Mononuclear cell (primary cell): ENCODE measurements around the gene BTBD18. TPM values are rescaled to one million over a fixed set of nuclear protein-coding genes. Genes with fewer than 3 reads are reported as not detected.
"Not testable (repeated sequence)": the region's sequence is repeated elsewhere in the genome, so short reads cannot be mapped to it uniquely, and the experiment has no call there.

Experiments used
- H3K27me3 ChIP-seq: 2 replicates; pipeline ENCODE4 v1.6.0; 2011; ENCODE audit warnings: low read length, control low read depth; ENCODE audit not compliant: insufficient read depth
- H3K4me1 ChIP-seq: 2 replicates; pipeline ENCODE4 v1.5.1; 2011; ENCODE audit warnings: mild to moderate bottlenecking, low read length, control low read depth; ENCODE audit not compliant: insufficient read depth
- H3K4me3 ChIP-seq: 2 replicates; pipeline ENCODE4 v1.5.1; 2011; ENCODE audit warnings: mild to moderate bottlenecking, low read length, moderate library complexity
- H3K9me3 ChIP-seq: 2 replicates; pipeline ENCODE4 v1.5.1; 2011; ENCODE audit warnings: low read depth, mild to moderate bottlenecking, control low read depth, low read length
- total RNA-seq: library from RNA; depleted of rRNA; stranded (reverse); fragments of >200 nt; gene quantifications from one replicate; pipeline ENCODE4 v1.2.3, GENCODE V29; 2012

Gene BTBD18
- total RNA-seq, 1 donor, result not detected

DNA sequence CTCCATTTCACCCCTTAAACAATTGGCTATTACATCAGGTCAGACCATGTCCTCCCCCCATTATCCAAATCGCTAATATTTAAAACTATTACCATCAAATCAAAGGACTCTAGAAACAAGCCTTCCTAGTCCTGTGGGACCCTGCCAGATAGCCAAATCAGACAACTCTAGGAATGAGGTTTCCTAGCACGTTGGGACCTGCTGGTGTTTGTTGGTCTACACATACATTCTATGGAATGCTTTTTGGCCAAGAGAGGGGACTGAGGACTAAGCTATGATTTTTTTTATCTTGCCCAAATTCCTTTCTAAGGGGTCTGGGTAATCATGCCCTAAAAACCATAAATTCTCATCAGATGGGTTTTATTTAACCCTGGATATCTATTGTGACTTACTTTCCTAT lies 24.4 kb downstream of the BTBD18 start:
- no peaks in the 10 kb centered on the region for H3K4me1 ChIP-seq
- H3K27me3 ChIP-seq, result no peaks in the 10 kb centered on the region
- no peak overlapping the region for H3K4me3 ChIP-seq
- H3K9me3 ChIP-seq, result no peaks in the 10 kb centered on the region

GRCh38 chr11:57716726-57717125 lies 34.9 kb downstream of the BTBD18 start:
- not testable (repeated sequence) for H3K9me3 ChIP-seq, H3K27me3 ChIP-seq, H3K4me3 ChIP-seq
- peaks cover 20% of the 10 kb centered on the region for H3K4me1 ChIP-seq

DNA sequence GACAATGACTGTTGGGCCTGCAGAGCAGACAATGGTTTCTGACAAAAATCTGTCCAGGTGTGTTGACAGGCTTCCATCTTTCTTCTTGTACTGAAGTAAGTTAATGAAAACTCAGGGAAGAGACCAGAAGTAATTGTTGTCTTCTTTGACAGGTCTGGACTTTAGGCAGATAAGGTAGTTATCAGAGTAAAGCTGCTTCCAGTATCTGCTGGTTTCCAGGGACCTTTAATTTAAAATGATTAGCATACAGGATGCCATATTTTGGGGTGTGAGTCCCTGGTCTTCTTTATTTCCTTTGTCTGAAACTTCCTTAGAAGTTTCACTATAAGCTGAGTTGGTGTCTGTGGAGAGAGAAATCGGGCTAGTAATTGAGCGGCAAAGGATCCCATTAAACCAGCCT lies 37.8 kb downstream of the BTBD18 start:
- no peak overlapping the region for H3K4me3 ChIP-seq
- peaks cover 34% of the 10 kb centered on the region for H3K4me1 ChIP-seq
- no peaks in the 10 kb centered on the region for H3K9me3 ChIP-seq
- H3K27me3 ChIP-seq, result no peaks in the 10 kb centered on the region

DNA sequence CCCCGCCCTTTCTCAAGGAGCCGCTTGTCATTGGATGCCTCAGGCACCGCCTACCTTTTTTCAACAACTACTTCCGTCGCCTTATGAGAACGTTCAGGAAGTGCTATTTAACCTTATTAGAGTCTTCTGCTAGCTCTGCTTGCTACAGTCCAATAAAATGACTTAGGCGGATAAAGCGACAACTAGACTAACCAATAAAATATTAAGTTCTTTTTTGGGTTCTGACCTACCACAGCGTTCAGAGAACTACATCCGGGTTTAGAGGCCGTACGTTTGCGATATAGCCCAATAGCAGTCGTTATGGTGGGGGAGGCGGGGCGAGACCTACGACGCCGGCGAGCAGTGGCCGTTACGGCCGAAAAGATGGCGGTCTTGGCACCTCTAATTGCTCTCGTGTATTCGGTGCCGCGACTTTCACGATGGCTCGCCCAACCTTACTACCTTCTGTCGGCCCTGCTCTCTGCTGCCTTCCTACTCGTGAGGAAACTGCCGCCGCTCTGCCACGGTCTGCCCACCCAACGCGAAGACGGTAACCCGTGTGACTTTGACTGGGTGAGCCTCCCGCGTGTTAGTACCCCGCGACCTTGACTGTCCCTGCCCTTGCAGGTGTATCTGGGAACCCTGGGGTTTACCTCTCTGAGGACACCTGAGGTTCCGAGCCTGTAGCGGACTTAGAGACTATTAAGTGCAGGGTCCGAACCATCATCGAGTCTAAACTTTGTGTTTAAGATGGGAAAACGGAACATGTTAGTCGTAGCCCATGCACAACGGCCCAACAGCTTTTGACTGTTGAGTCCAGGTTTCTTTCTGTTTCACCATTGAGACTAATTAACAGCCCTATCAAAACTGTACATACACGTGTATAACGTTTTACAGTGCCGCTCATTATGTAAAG lies 39.1 kb downstream of the BTBD18 start, which contains the start of gene TMX2:
TSS of gene TMX2 (plus strand) at position 338 of the 895 bp plus-strand sequence. CDS start at position 364, 26 bp downstream.
- H3K4me1 ChIP-seq, result peaks cover 34% of the 10 kb centered on the region
- H3K9me3 ChIP-seq, result no peaks in the 10 kb centered on the region
- no peaks in the 10 kb centered on the region for H3K27me3 ChIP-seq
- peak within 1 kb of the TSS; percentile 77 for H3K4me3 ChIP-seq

DNA sequence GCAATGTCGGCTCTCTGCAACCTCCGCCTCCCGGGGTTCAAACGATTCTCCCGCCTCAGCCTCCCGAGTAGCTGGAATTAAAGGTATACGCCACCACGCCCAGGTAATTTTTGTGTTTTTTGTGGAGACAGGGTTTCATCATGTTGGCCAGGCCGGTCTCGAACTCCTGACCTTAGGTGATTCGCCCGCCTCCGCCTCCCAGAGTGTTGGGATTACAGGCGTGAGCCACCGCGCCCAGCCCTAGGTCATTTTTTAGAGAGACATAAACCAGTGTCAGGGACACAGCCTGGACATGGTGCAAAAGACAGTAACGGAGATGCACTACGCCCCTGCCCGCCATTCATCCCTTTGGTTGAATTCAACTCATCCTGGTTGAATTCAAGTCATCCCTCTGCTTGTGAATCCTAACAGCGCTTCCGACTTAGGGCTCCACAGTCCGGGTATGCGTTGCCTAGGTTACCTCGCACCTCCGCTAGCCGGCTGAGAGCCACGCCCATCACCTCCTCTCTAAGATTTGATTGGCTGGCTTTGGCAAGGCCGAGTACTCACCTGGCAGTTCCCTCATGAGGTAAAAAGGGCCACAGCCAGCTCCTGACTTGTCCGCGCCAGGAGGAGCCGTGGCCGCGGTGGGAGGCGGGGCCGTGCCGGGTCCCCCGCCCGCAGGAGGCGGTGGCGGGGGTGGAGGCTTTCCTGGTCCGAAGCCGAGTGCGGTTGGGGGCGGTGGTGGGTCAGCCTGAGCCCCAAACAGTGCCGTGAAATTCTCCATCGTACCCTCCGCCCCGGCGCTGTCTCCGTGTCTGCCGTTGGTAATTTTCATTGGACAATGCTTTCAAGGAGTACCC lies 40.0 kb downstream of the BTBD18 start, which contains the start of gene MED19:
TSS of gene MED19 (minus strand) at position 802 of the 842 bp plus-strand sequence. CDS start at position 766, 36 bp downstream.
- H3K9me3 ChIP-seq, result no peaks in the 10 kb centered on the region
- H3K4me3 ChIP-seq, result peak within 1 kb of the TSS; percentile 77
- no peaks in the 10 kb centered on the region for H3K27me3 ChIP-seq
- H3K4me1 ChIP-seq, result peaks cover 34% of the 10 kb centered on the region

GRCh38 chr11:57709802-57710367 lies 41.7 kb downstream of the BTBD18 start:
- Histone ChIP-seq H3K4me3 (no peak overlapping the region), H3K27me3 (no peaks in the 10 kb centered on the region)

DNA sequence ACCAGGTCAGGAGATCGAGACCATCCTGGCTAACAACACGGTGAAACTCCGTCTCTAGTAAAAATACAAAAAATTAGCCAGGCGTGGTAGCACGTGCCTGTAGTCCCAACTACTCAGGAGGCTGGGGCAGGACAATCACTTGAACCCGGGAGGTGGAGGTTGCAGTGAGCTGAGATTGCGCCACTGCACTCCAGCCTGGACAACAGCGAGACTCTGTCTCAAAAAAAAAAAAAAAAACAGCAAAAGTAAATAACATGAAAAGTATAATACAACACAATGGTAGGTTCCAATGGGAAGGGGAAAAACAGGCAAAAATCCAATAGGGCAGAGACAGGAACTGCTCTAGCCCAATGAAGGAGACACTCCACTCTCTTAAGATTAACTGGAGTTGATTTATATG lies 46.2 kb downstream of the BTBD18 start:
- H3K4me1 ChIP-seq, H3K27me3 ChIP-seq, H3K4me3 ChIP-seq, H3K9me3 ChIP-seq: not testable (repeated sequence)

More at GRCh38 chr11:57709802-57710367, 41.7 kb downstream of the BTBD18 start:
- no peaks in the 10 kb centered on the region for H3K9me3 ChIP-seq
- H3K4me1 ChIP-seq, result peaks cover 34% of the 10 kb centered on the region

DNA sequence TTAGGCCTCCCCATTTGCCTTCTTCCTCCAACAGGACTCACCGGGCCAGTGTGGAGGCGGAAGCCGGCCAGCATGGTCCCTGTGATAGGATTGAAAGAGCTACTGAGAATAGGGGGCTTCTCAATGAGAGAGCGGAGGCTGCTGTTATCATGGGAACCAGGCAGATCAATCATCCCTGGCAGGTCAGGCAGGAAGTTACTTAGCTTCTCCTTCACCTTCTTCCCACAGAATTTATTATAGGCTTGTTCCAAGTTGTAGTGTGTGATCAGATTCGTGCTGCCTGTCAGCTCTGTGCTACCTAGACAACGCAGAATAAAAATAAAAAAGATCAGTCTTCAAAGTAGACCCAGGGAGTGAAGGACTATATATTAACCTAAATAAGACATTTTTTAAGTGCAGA lies 46.7 kb downstream of the BTBD18 start:
- H3K9me3 ChIP-seq, result no peaks in the 10 kb centered on the region
- H3K4me1 ChIP-seq, result no peaks in the 10 kb centered on the region
- no peak overlapping the region for H3K4me3 ChIP-seq
- H3K27me3 ChIP-seq, result no peaks in the 10 kb centered on the region

GRCh38 chr11:57703341-57703740 lies 48.3 kb downstream of the BTBD18 start:
- no peak overlapping the region for H3K4me3 ChIP-seq
- H3K4me1 ChIP-seq, result no peaks in the 10 kb centered on the region
- H3K27me3 ChIP-seq, result no peaks in the 10 kb centered on the region
- H3K9me3 ChIP-seq, result no peaks in the 10 kb centered on the region

GRCh38 chr11:57700425-57700824 lies 51.2 kb downstream of the BTBD18 start:
- Histone ChIP-seq H3K4me1 (no peaks in the 10 kb centered on the region), H3K27me3 (no peaks in the 10 kb centered on the region), H3K9me3 (no peaks in the 10 kb centered on the region), H3K4me3 (no peak overlapping the region)

DNA sequence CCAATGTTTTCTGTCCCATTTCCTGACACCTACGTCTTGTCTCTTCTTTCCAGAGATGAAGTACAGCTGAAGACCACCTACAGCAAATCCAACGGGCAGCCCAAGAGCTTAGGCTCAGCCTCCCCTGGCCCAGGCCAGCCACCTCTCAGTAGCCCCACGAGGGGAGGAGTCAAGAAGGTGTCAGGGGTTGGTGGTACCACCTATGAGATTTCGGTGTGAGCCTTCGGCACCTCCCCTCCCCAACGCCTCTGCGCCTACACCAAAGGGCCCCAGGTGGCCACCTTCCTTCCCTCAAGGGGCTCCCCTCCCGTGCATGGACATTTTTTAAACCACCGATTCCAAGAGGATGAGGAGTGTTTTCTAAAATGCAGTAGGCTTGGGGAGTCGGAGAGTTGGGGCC lies 51.8 kb downstream of the BTBD18 start:
- no peak overlapping the region for H3K4me3 ChIP-seq
- no peaks in the 10 kb centered on the region for H3K4me1 ChIP-seq
- no peaks in the 10 kb centered on the region for H3K9me3 ChIP-seq
- no peaks in the 10 kb centered on the region for H3K27me3 ChIP-seq

DNA sequence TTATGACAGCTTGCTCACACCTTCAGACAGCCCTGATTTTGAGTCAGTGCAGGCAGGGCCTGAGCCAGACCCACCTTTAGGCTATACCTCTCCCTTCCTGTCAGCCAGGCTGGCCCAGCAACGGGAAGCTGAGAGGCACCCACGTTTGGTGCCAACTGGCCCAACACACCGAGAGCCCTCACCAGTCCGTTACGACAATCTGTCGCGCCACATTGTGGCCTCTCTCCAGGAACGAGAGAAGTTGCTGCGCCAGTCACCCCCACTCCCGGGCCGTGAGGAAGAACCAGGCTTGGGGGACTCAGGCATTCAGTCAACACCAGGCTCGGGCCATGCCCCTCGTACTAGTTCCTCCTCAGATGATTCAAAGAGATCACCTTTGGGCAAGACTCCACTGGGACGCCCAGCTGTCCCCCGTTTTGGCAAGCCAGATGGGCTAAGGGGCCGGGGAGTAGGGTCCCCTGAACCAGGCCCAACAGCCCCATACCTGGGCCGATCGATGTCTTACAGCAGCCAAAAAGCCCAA lies 52.7 kb downstream of the BTBD18 start:
- Histone ChIP-seq H3K4me1 (no peaks in the 10 kb centered on the region), H3K9me3 (no peaks in the 10 kb centered on the region), H3K27me3 (no peaks in the 10 kb centered on the region), H3K4me3 (no peak overlapping the region)
